ENCODE results near the gene SOS2.

SOS2 gene

GRCh38 chr14:50233166-50233950 is 2.0 kb upstream of the SOS2 start:
- H2AFZ ChIP-seq (ENCODE audit: low read length): no peak overlapping the region
- H2AK5ac ChIP-seq (ENCODE audit: low read depth, low read length): no peak overlapping the region
- peaks cover 2% of the 10 kb centered on the region for H3K79me1 ChIP-seq (ENCODE audit: low read depth, low read length)
- no peak overlapping the region for H2BK120ac ChIP-seq (ENCODE audit: low read depth, low read length)
- no peaks in the 10 kb centered on the region for H3K36me3 ChIP-seq (replicated peaks in 1 of 2; ENCODE audit: control insufficient read depth in 2 of 2, insufficient read depth in 2 of 2, low read length in 2 of 2)
- H4K91ac ChIP-seq (ENCODE audit: low read depth, low read length, poor library complexity): no peak overlapping the region
- no peak overlapping the region for H3K4ac ChIP-seq (ENCODE audit: low read length)
- no peak overlapping the region for H2BK5ac ChIP-seq (ENCODE audit: low read length)
- no CpG with 5 or more reads among the region's 14 CpGs for WGBS, 2 donors (ENCODE audit: extremely low coverage in 2 of 2, insufficient read length in 2 of 2, insufficient replicate concordance in 1 of 2)
- no peak overlapping the region for H3K4me2 ChIP-seq (ENCODE audit: insufficient read depth, low read length, poor library complexity, severe bottlenecking)
- no peak overlapping the region for H3K27ac ChIP-seq (replicated peaks; ENCODE audit: low read length)
- no peak for DNase-seq (ENCODE audit: low spot score)
- no peak overlapping the region for H3K14ac ChIP-seq (ENCODE audit: low read length)
- no peak overlapping the region for H3K23ac ChIP-seq (ENCODE audit: low read depth, low read length, poor library complexity)
- no peak overlapping the region for H3K4me3 ChIP-seq (ENCODE audit: low read length in 2 of 2)
- H4K8ac ChIP-seq (ENCODE audit: low read depth, low read length): no peak overlapping the region
- no peak overlapping the region for H3K18ac ChIP-seq (ENCODE audit: low read length)
- peaks cover 2 to 4% of the 10 kb centered on the region in 2 donors for H3K4me1 ChIP-seq (ENCODE audit: control insufficient read depth in 2 of 2, insufficient read depth in 1 of 2, low read depth in 1 of 2, low read length in 2 of 2)
- H3K9me3 ChIP-seq (replicated peaks in 1 of 2; ENCODE audit: control insufficient read depth in 2 of 2, insufficient read depth in 1 of 2, low read depth in 1 of 2, low read length in 2 of 2): peaks cover 0 to 6% of the 10 kb centered on the region in 2 donors
- H3K27me3 ChIP-seq (ENCODE audit: control insufficient read depth in 3 of 3, insufficient read depth in 3 of 3, low read depth in 1 of 3, low read length in 3 of 3): no peaks in the 10 kb centered on the region
- H2BK12ac ChIP-seq (ENCODE audit: low read length): no peak overlapping the region
- H3K9ac ChIP-seq (ENCODE audit: low read depth, low read length, poor library complexity): no peak overlapping the region
- no peak overlapping the region for H2BK15ac ChIP-seq (ENCODE audit: low read length)

- Histone ChIP-seq H3K27ac (replicated peaks; ENCODE audit: low read length) (no peak overlapping the region), H3K4ac (ENCODE audit: low read length) (no peak overlapping the region), H2AFZ (ENCODE audit: low read length) (peak overlapping the region; percentile 96), H2BK120ac (ENCODE audit: low read depth, low read length) (no peak overlapping the region), H2BK5ac (ENCODE audit: low read length) (no peak overlapping the region), H2BK15ac (ENCODE audit: low read length) (peak overlapping the region; percentile 79), H3K4me2 (ENCODE audit: insufficient read depth, low read length, poor library complexity, severe bottlenecking) (peak overlapping the region; percentile 63), H3K9ac (ENCODE audit: low read depth, low read length, poor library complexity) (no peak overlapping the region), H3K14ac (ENCODE audit: low read length) (no peak overlapping the region), H2BK12ac (ENCODE audit: low read length) (no peak overlapping the region), H3K9me3 (replicated peaks in 1 of 2; ENCODE audit: control insufficient read depth in 2 of 2, insufficient read depth in 1 of 2, low read depth in 1 of 2, low read length in 2 of 2) (peaks cover 0 to 13% of the 10 kb centered on the region in 2 donors), H3K27me3 (ENCODE audit: control insufficient read depth in 3 of 3, insufficient read depth in 3 of 3, low read depth in 1 of 3, low read length in 3 of 3) (no peaks in the 10 kb centered on the region), H3K23ac (ENCODE audit: low read depth, low read length, poor library complexity) (no peak overlapping the region), H3K4me3 (ENCODE audit: low read length in 2 of 2) (peak overlapping the region; percentile 56 to 98), H3K18ac (ENCODE audit: low read length) (peak overlapping the region; percentile 27), H3K4me1 (ENCODE audit: control insufficient read depth in 2 of 2, insufficient read depth in 1 of 2, low read depth in 1 of 2, low read length in 2 of 2) (peaks cover 2 to 4% of the 10 kb centered on the region in 2 donors), H2AK5ac (ENCODE audit: low read depth, low read length) (no peak overlapping the region), H3K79me1 (ENCODE audit: low read depth, low read length) (peaks cover 2% of the 10 kb centered on the region), H4K8ac (ENCODE audit: low read depth, low read length) (no peak overlapping the region), H3K36me3 (replicated peaks in 1 of 2; ENCODE audit: control insufficient read depth in 2 of 2, insufficient read depth in 2 of 2, low read length in 2 of 2) (no peaks in the 10 kb centered on the region), H4K91ac (ENCODE audit: low read depth, low read length, poor library complexity) (no peak overlapping the region)
- no CpG with 5 or more reads among the region's 13 CpGs for WGBS, 2 donors (ENCODE audit: extremely low coverage in 2 of 2, insufficient read length in 2 of 2, insufficient replicate concordance in 1 of 2)
- no peak for DNase-seq (ENCODE audit: low spot score)
Measured at GRCh38 chr14:50232276-50232642, 881 bp upstream of the SOS2 start.

DNA sequence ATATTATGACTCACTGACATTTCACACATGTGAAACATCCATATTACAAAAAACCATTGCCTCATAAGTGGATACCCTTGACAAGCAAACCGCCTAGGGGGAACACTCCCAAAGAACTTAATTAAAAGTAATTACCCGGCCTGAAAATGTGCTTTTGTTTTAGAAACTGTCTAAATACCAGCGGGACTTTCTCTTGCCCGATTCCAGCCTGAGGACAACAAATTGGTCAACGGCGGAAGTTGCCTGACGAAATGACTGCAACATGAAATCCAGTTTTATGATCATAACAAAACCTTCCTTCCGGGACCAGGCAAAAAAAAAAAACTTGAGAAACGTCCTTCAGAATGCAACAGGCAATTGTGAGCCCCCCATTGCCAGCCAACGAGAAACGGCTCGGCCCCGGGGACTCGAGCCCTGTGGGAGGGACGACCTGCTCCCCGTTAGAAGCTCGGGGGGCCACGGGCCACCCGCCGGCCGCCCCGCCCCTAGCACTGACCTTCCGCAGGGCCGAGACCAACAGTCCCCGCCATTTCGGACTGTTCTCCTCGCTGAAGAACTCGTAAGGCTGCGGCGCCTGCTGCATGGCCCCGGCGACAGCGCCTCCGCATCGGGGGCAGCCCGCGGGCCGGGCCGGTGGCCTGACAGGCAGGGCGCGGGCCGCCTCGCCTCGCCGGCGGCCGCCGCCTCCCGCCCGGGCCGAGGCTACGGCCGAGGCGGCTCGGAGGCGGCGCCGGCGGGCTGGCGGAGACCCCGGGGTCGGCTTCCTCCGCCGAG is 490 bp downstream of the SOS2 start:
- H2BK12ac ChIP-seq (ENCODE audit: low read length): no peak overlapping the region
- no peak overlapping the region for H2AK5ac ChIP-seq (ENCODE audit: low read depth, low read length)
- H2BK15ac ChIP-seq (ENCODE audit: low read length): peak overlapping the region; percentile 81
- H3K4me2 ChIP-seq (ENCODE audit: insufficient read depth, low read length, poor library complexity, severe bottlenecking): peak overlapping the region; percentile 63
- peak overlapping the region; percentile 56 to 98 for H3K4me3 ChIP-seq (ENCODE audit: low read length in 2 of 2)
- H3K18ac ChIP-seq (ENCODE audit: low read length): peak overlapping the region; percentile 98
- WGBS, 2 donors (ENCODE audit: extremely low coverage in 2 of 2, insufficient read length in 2 of 2, insufficient replicate concordance in 1 of 2): no CpG with 5 or more reads among the region's 64 CpGs
- no peaks in the 10 kb centered on the region for H3K36me3 ChIP-seq (replicated peaks in 1 of 2; ENCODE audit: control insufficient read depth in 2 of 2, insufficient read depth in 2 of 2, low read length in 2 of 2)
- H3K14ac ChIP-seq (ENCODE audit: low read length): no peak overlapping the region
- H3K79me1 ChIP-seq (ENCODE audit: low read depth, low read length): peaks cover 2% of the 10 kb centered on the region
- H4K91ac ChIP-seq (ENCODE audit: low read depth, low read length, poor library complexity): peak overlapping the region; percentile 12
- no peak overlapping the region for H4K8ac ChIP-seq (ENCODE audit: low read depth, low read length)
- peaks cover 2 to 4% of the 10 kb centered on the region in 2 donors for H3K4me1 ChIP-seq (ENCODE audit: control insufficient read depth in 2 of 2, insufficient read depth in 1 of 2, low read depth in 1 of 2, low read length in 2 of 2)
- peak overlapping the region; percentile 90 for H3K9ac ChIP-seq (ENCODE audit: low read depth, low read length, poor library complexity)
- H3K9me3 ChIP-seq (replicated peaks in 1 of 2; ENCODE audit: control insufficient read depth in 2 of 2, insufficient read depth in 1 of 2, low read depth in 1 of 2, low read length in 2 of 2): peaks cover 0 to 13% of the 10 kb centered on the region in 2 donors
- peak overlapping the region; percentile 96 for H2AFZ ChIP-seq (ENCODE audit: low read length)
- H3K27ac ChIP-seq (replicated peaks; ENCODE audit: low read length): peak overlapping the region; percentile 99
- H3K23ac ChIP-seq (ENCODE audit: low read depth, low read length, poor library complexity): peak overlapping the region; percentile 100
- no peaks in the 10 kb centered on the region for H3K27me3 ChIP-seq (ENCODE audit: control insufficient read depth in 3 of 3, insufficient read depth in 3 of 3, low read depth in 1 of 3, low read length in 3 of 3)
- peak overlapping the region; percentile 97 for H2BK5ac ChIP-seq (ENCODE audit: low read length)
- H2BK120ac ChIP-seq (ENCODE audit: low read depth, low read length): no peak overlapping the region
- no peak overlapping the region for H3K4ac ChIP-seq (ENCODE audit: low read length)
- no peak for DNase-seq (ENCODE audit: low spot score)

- H3K36me3 ChIP-seq (replicated peaks in 1 of 2; ENCODE audit: control insufficient read depth in 2 of 2, insufficient read depth in 2 of 2, low read length in 2 of 2): no peaks in the 10 kb centered on the region
- no peak overlapping the region for H4K91ac ChIP-seq (ENCODE audit: low read depth, low read length, poor library complexity)
- no peak for DNase-seq (ENCODE audit: low spot score)
- no peaks in the 10 kb centered on the region for H3K27me3 ChIP-seq (ENCODE audit: control insufficient read depth in 3 of 3, insufficient read depth in 3 of 3, low read depth in 1 of 3, low read length in 3 of 3)
- H3K14ac ChIP-seq (ENCODE audit: low read length): no peak overlapping the region
- peaks cover 2 to 4% of the 10 kb centered on the region in 2 donors for H3K4me1 ChIP-seq (ENCODE audit: control insufficient read depth in 2 of 2, insufficient read depth in 1 of 2, low read depth in 1 of 2, low read length in 2 of 2)
- peak overlapping the region; percentile 56 to 98 for H3K4me3 ChIP-seq (ENCODE audit: low read length in 2 of 2)
- no peaks in the 10 kb centered on the region for H3K79me1 ChIP-seq (ENCODE audit: low read depth, low read length)
- H2AFZ ChIP-seq (ENCODE audit: low read length): peak overlapping the region; percentile 96
- no peak overlapping the region for H3K18ac ChIP-seq (ENCODE audit: low read length)
- no peak overlapping the region for H3K9ac ChIP-seq (ENCODE audit: low read depth, low read length, poor library complexity)
- H2BK12ac ChIP-seq (ENCODE audit: low read length): no peak overlapping the region
- H2BK5ac ChIP-seq (ENCODE audit: low read length): no peak overlapping the region
- H3K27ac ChIP-seq (replicated peaks; ENCODE audit: low read length): no peak overlapping the region
- no peak overlapping the region for H3K23ac ChIP-seq (ENCODE audit: low read depth, low read length, poor library complexity)
- no peak overlapping the region for H2AK5ac ChIP-seq (ENCODE audit: low read depth, low read length)
- H2BK15ac ChIP-seq (ENCODE audit: low read length): no peak overlapping the region
- no peak overlapping the region for H4K8ac ChIP-seq (ENCODE audit: low read depth, low read length)
- WGBS, 2 donors (ENCODE audit: extremely low coverage in 2 of 2, insufficient read length in 2 of 2, insufficient replicate concordance in 1 of 2): no CpG with 5 or more reads among the region's 6 CpGs
- H2BK120ac ChIP-seq (ENCODE audit: low read depth, low read length): no peak overlapping the region
- H3K4me2 ChIP-seq (ENCODE audit: insufficient read depth, low read length, poor library complexity, severe bottlenecking): peak overlapping the region; percentile 63
- peaks cover 0 to 13% of the 10 kb centered on the region in 2 donors for H3K9me3 ChIP-seq (replicated peaks in 1 of 2; ENCODE audit: control insufficient read depth in 2 of 2, insufficient read depth in 1 of 2, low read depth in 1 of 2, low read length in 2 of 2)
- no peak overlapping the region for H3K4ac ChIP-seq (ENCODE audit: low read length)
Measured at GRCh38 chr14:50230401-50230700, 1.0 kb downstream of the SOS2 start.

All from neuronal stem cell (in vitro differentiated cells).